Hepatocyte (in vitro differentiated cells): Measurements from ENCODE around the gene HOXD1. TPM values are rescaled to one million over a fixed set of nuclear protein-coding genes. Genes with fewer than 3 reads are reported as not detected.

Experiments
- DNase-seq: peaks from one replicate; pipeline ENCODE4 v3.0.0-alpha.2; 2016; ENCODE audit warnings: low spot score
- H2AFZ ChIP-seq: fragments of 200-600 bp; sonication (generic); 2 replicates; pipeline ENCODE4 v1.6.0; 2016; ENCODE audit warnings: antibody characterized with exemption, mild to moderate bottlenecking
- H3K27ac ChIP-seq: fragments of 200-600 bp; sonication (generic); 2 replicates; pipeline ENCODE4 v1.5.1; 2016; ENCODE audit warnings: mild to moderate bottlenecking
- H3K27me3 ChIP-seq: fragments of 200-600 bp; sonication (generic); 2 replicates; pipeline ENCODE4 v1.6.1; 2016
- H3K36me3 ChIP-seq: fragments of 200-600 bp; sonication (generic); replicated peaks from 2 replicates; pipeline ENCODE4 v1.5.1; 2016; ENCODE audit warnings: low read depth; ENCODE audit not compliant: insufficient read depth
- H3K4me1 ChIP-seq: fragments of 200-600 bp; sonication (generic); 2 replicates; pipeline ENCODE4 v1.5.1; 2016; ENCODE audit warnings: mild to moderate bottlenecking, moderate library complexity; ENCODE audit not compliant: insufficient read depth
- H3K4me2 ChIP-seq: fragments of 200-600 bp; sonication (generic); 2 replicates; pipeline ENCODE4 v1.6.0; 2016
- H3K4me3 ChIP-seq: fragments of 200-600 bp; sonication (generic); 2 replicates; pipeline ENCODE4 v1.5.1; 2016; ENCODE audit warnings: mild to moderate bottlenecking
- H3K79me2 ChIP-seq: fragments of 200-600 bp; sonication (generic); 2 replicates; pipeline ENCODE4 v1.6.0; 2017; ENCODE audit warnings: mild to moderate bottlenecking
- H3K9me2 ChIP-seq: fragments of 200-600 bp; sonication (generic); replicated peaks from 2 replicates; pipeline ENCODE4 v1.6.0; 2017; ENCODE audit warnings: mild to moderate bottlenecking; ENCODE audit not compliant: insufficient read depth
- H3K9me3 ChIP-seq: fragments of 200-600 bp; sonication (generic); 2 replicates; pipeline ENCODE4 v1.5.1; 2016; ENCODE audit warnings: low read depth, mild to moderate bottlenecking
- H4K20me1 ChIP-seq: fragments of 200-600 bp; sonication (generic); 2 replicates; pipeline ENCODE4 v1.6.0; 2016; ENCODE audit warnings: mild to moderate bottlenecking; ENCODE audit not compliant: insufficient read depth, poor library complexity, severe bottlenecking
- EZH2 ChIP-seq: fragments of 200-600 bp; sonication (generic); IDR thresholded peaks from 2 replicates; pipeline ENCODE4 v1.6.1; 2016; ENCODE audit warnings: antibody characterized with exemption, mild to moderate bottlenecking, borderline replicate concordance
- EZH2phosphoT487 ChIP-seq: fragments of 200-600 bp; sonication (generic); IDR thresholded peaks from one replicate; pipeline ENCODE4 v1.6.1; 2018; ENCODE audit warnings: antibody characterized with exemption, mild to moderate bottlenecking, low read depth, moderate library complexity; ENCODE audit not compliant: unreplicated experiment, severe bottlenecking
- WGBS: methylation state at CpG from one replicate; pipeline ENCODE4 v1.1.6; 2016; ENCODE audit warnings: low lambda C conversion rate; ENCODE audit errors: missing lambda C conversion rate; 5-methylcytosine and 5-hydroxymethylcytosine counted together
- polyA plus RNA-seq: library from polyadenylated mRNA; unstranded; fragments of >200 nt; fragmentation: Nextera tagmentation; extraction: Ambion mirVana; gene quantifications from 2 replicates; pipeline ENCODE4 v1.2.1, GENCODE V29; 2016
- total RNA-seq: library from RNA; depleted of rRNA; stranded (reverse); fragments of >200 nt; gene quantifications from 2 replicates; pipeline ENCODE4 v1.2.3, GENCODE V29; 2014
- TF ChIP-seq, protein P1 (sequence below): fragments of 200-600 bp; sonication (generic); IDR thresholded peaks from 2 replicates; pipeline ENCODE4 v1.5.1; 2016; ENCODE audit warnings: antibody characterized with exemption, mild to moderate bottlenecking; ENCODE audit not compliant: poor library complexity

The HOXD1 gene
- total and polyA plus RNA-seq, 2 experiments from 2014 or later, result not detected

DNA sequence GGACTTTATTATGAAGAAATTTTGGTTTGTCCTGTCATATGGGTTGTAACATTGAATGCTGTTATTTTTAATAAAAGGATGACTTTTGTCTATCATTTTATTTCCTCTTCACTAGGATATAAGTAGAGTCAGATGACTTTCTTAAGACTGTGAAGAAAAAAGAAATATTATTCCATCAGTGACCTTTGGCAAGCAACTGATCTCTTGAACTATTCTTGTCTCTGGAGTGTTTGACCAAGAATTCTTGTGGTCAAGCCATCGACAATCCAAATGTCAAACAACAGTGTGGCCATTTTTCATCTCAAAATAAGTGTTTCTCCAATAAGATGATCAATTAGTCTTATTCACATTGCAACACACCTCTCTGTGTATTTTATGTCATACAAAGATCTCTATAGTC lies 24.9 kb downstream of the HOXD1 start:
- Histone ChIP-seq H3K4me3 (no peak overlapping the region), H4K20me1 (no peaks in the 10 kb centered on the region), H3K27ac (no peak overlapping the region), H3K9me3 (no peaks in the 10 kb centered on the region), H3K9me2 (no peaks in the 10 kb centered on the region), H3K4me2 (no peak overlapping the region), H3K4me1 (no peaks in the 10 kb centered on the region), H3K27me3 (peaks cover 20% of the 10 kb centered on the region), H3K36me3 (no peaks in the 10 kb centered on the region), H3K79me2 (no peaks in the 10 kb centered on the region), H2AFZ (no peak overlapping the region)
- 81% methylated on average over 1 of the region's 1 CpG for whole genome bisulfite sequencing
- DNase-seq, result no peak
- TF ChIP-seq, protein P1, sequence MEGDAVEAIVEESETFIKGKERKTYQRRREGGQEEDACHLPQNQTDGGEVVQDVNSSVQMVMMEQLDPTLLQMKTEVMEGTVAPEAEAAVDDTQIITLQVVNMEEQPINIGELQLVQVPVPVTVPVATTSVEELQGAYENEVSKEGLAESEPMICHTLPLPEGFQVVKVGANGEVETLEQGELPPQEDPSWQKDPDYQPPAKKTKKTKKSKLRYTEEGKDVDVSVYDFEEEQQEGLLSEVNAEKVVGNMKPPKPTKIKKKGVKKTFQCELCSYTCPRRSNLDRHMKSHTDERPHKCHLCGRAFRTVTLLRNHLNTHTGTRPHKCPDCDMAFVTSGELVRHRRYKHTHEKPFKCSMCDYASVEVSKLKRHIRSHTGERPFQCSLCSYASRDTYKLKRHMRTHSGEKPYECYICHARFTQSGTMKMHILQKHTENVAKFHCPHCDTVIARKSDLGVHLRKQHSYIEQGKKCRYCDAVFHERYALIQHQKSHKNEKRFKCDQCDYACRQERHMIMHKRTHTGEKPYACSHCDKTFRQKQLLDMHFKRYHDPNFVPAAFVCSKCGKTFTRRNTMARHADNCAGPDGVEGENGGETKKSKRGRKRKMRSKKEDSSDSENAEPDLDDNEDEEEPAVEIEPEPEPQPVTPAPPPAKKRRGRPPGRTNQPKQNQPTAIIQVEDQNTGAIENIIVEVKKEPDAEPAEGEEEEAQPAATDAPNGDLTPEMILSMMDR, result no peak
- TF ChIP-seq EZH2phosphoT487 (no peak), EZH2 (no peak)

GRCh38 chr2:176227874-176228273 lies 39.4 kb downstream of the HOXD1 start:
- no peak for DNase-seq
- no peaks in the 10 kb centered on the region for H3K4me1 ChIP-seq
- WGBS, result 77% methylated on average over 2 of the region's 2 CpGs
- TF ChIP-seq, protein P1, result no peak
- TF ChIP-seq EZH2 (no peak), EZH2phosphoT487 (no peak)
- no peak overlapping the region for H2AFZ ChIP-seq
- H3K9me3 ChIP-seq, result no peaks in the 10 kb centered on the region
- H3K27ac ChIP-seq, result no peak overlapping the region
- no peak overlapping the region for H3K4me2 ChIP-seq
- H3K27me3 ChIP-seq, result peaks cover 34% of the 10 kb centered on the region
- H3K9me2 ChIP-seq, result no peaks in the 10 kb centered on the region
- H3K4me3 ChIP-seq, result no peak overlapping the region
- no peaks in the 10 kb centered on the region for H3K79me2 ChIP-seq
- no peaks in the 10 kb centered on the region for H4K20me1 ChIP-seq
- H3K36me3 ChIP-seq, result no peaks in the 10 kb centered on the region

GRCh38 chr2:176234156-176234555 lies 45.7 kb downstream of the HOXD1 start:
- Histone ChIP-seq H3K36me3 (no peaks in the 10 kb centered on the region), H3K4me1 (no peaks in the 10 kb centered on the region), H2AFZ (no peak overlapping the region), H3K27ac (no peak overlapping the region), H3K9me3 (no peaks in the 10 kb centered on the region), H3K4me2 (no peak overlapping the region), H3K9me2 (no peaks in the 10 kb centered on the region), H3K27me3 (peaks cover 16% of the 10 kb centered on the region), H3K4me3 (no peak overlapping the region), H3K79me2 (no peaks in the 10 kb centered on the region), H4K20me1 (no peaks in the 10 kb centered on the region)
- TF ChIP-seq EZH2phosphoT487, result no peak
- TF ChIP-seq EZH2, result no peak
- TF ChIP-seq, protein P1, result no peak
- WGBS, result 62% methylated on average over 2 of the region's 2 CpGs
- DNase-seq, result no peak

- no peaks in the 10 kb centered on the region for H3K36me3 ChIP-seq
- no peaks in the 10 kb centered on the region for H3K4me1 ChIP-seq
- no peaks in the 10 kb centered on the region for H3K9me3 ChIP-seq
- TF ChIP-seq EZH2phosphoT487, result no peak
- no peak for TF ChIP-seq EZH2
- TF ChIP-seq, protein P1, result no peak
- peaks cover 15% of the 10 kb centered on the region for H3K27me3 ChIP-seq
- DNase-seq, result no peak
- H3K79me2 ChIP-seq, result no peaks in the 10 kb centered on the region
- no peak overlapping the region for H3K27ac ChIP-seq
- no peak overlapping the region for H3K4me3 ChIP-seq
- H3K9me2 ChIP-seq, result no peaks in the 10 kb centered on the region
- WGBS, result 41% methylated on average over 1 of the region's 1 CpG
- no peaks in the 10 kb centered on the region for H4K20me1 ChIP-seq
- no peak overlapping the region for H3K4me2 ChIP-seq
- no peak overlapping the region for H2AFZ ChIP-seq
Observed at GRCh38 chr2:176234940-176235339, 46.5 kb downstream of the HOXD1 start.
